ENCODE measurements around the gene EID1.

EID1 gene

DNA sequence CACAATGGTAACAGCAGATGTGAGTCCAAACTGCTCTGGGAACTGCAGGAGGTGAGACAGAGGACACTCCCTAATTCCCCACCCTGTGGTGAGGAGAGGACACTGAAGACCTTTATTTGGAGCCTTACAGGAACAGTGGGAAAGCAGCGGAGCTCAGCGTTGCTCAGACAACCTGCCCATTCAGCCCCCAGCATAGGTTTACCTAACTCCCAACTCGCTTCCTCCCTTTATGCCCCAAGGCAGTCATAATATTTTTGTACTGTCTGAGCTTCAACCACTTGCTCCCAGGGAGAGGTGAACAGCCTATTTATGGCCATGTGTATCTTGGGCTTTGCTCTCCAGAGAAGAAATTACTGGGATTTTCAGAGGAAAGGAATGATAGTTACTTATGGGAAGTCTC, 51.7 kb downstream of the EID1 start:
- no peak overlapping the region for H3K9ac ChIP-seq (ENCODE audit: low read length in 2 of 2)
- no peak overlapping the region for H3K4me3 ChIP-seq (ENCODE audit: low read length in 2 of 2)
- H3K36me3 ChIP-seq (ENCODE audit: control insufficient read depth in 2 of 2, insufficient read depth in 2 of 2, low read length in 2 of 2): no peaks in the 10 kb centered on the region
- H3K9me3 ChIP-seq (ENCODE audit: control insufficient read depth in 2 of 2, low read length in 2 of 2): no peaks in the 10 kb centered on the region
- no peaks in the 10 kb centered on the region for H3K27me3 ChIP-seq (ENCODE audit: control insufficient read depth in 1 of 2, insufficient read depth in 2 of 2, low read length in 2 of 2)
- H3K4me1 ChIP-seq (ENCODE audit: control insufficient read depth, insufficient read depth, low read length): peaks cover 2% of the 10 kb centered on the region
- H3K27ac ChIP-seq (ENCODE audit: low read length): no peak overlapping the region
